BJ (cell line): ENCODE measurements around the gene LAPTM4A. TPM values are rescaled to one million over a fixed set of nuclear protein-coding genes. Genes with fewer than 3 reads are reported as not detected.

Experiments used
- CTCF ChIA-PET: fragments of 350-600 bp; formaldehyde crosslinking; extraction: SDS; loops from one replicate; lab custom pipeline; 2021; ENCODE audit warnings: antibody characterized with exemption, inconsistent platforms; lab: Yijun Ruan, JAX
- POLR2A ChIA-PET: fragments of 300-600 bp; sonication (Branson Sonifier 250); formaldehyde crosslinking; extraction: SDS; loops from one replicate; lab custom pipeline; 2021; ENCODE audit warnings: antibody characterized with exemption; lab: Charles Lee
- DNase-seq: peaks from one replicate; pipeline ENCODE4 v3.0.0-alpha.2; 2011; ENCODE audit warnings: low read depth
- H3K27me3 ChIP-seq: 2 replicates; pipeline ENCODE4 v1.6.0; 2011; ENCODE audit warnings: low read length; ENCODE audit not compliant: control insufficient read depth, insufficient read depth
- H3K36me3 ChIP-seq: 2 replicates; pipeline ENCODE4 v1.5.1; 2011; ENCODE audit warnings: low read length; ENCODE audit not compliant: control insufficient read depth, insufficient read depth
- H3K4me3 ChIP-seq: 2 replicates; pipeline ENCODE4 v1.5.1; 2011; ENCODE audit warnings: low read depth, mild to moderate bottlenecking, control low read depth, low read length
- polyA plus RNA-seq: library from polyadenylated mRNA; depleted of rRNA; stranded (reverse); fragments of >200 nt; gene quantifications from 2 replicates; pipeline ENCODE4 v1.2.3, GENCODE V29; 2011; rRNA removed
- TF ChIP-seq, protein P1 (sequence below): IDR thresholded peaks from 2 replicates; pipeline ENCODE4 v1.5.1; 2011; ENCODE audit warnings: low read depth, mild to moderate bottlenecking, control low read depth, inconsistent platforms, low read length, moderate library complexity; ENCODE audit not compliant: insufficient read depth

LAPTM4A gene
- polyA plus RNA-seq, 1 experiment = 379 TPM

DNA sequence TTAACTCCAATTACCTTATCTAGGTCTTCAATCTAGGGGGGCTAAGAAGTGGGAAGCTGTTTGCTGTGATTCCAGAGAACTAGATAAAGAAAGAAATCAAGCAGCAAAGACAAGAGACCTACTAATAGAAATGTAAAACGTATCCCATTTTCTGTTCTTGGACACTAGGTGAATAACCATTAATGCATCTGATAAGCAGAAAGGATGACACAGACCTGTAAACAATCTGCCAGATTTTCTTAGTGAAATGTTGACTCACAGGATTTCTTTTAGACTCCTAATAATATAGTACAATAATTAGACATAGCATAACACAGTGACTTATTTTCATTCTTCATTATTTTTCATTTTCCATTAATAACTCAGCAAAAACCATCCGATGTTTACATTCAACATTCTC, 62.8 kb downstream of the LAPTM4A start:
- ChIA-PET CTCF (interaction anchor here (0.6 to 1.0 kb wide), 2 partner anchors 16 to 39 kb away, joined by 3 read pairs; no protein-coding TSS in a partner anchor), POLR2A (no interaction called here)
- Histone ChIP-seq H3K4me3 (peak overlapping the region; percentile 90; the same call in 1 of the 2 replicates), H3K27me3 (no peaks in the 10 kb centered on the region; the same call in none of the 2 replicates), H3K36me3 (no peaks in the 10 kb centered on the region)
- DNase-seq = no peak
- TF ChIP-seq, protein P1, sequence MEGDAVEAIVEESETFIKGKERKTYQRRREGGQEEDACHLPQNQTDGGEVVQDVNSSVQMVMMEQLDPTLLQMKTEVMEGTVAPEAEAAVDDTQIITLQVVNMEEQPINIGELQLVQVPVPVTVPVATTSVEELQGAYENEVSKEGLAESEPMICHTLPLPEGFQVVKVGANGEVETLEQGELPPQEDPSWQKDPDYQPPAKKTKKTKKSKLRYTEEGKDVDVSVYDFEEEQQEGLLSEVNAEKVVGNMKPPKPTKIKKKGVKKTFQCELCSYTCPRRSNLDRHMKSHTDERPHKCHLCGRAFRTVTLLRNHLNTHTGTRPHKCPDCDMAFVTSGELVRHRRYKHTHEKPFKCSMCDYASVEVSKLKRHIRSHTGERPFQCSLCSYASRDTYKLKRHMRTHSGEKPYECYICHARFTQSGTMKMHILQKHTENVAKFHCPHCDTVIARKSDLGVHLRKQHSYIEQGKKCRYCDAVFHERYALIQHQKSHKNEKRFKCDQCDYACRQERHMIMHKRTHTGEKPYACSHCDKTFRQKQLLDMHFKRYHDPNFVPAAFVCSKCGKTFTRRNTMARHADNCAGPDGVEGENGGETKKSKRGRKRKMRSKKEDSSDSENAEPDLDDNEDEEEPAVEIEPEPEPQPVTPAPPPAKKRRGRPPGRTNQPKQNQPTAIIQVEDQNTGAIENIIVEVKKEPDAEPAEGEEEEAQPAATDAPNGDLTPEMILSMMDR = no peak

DNA sequence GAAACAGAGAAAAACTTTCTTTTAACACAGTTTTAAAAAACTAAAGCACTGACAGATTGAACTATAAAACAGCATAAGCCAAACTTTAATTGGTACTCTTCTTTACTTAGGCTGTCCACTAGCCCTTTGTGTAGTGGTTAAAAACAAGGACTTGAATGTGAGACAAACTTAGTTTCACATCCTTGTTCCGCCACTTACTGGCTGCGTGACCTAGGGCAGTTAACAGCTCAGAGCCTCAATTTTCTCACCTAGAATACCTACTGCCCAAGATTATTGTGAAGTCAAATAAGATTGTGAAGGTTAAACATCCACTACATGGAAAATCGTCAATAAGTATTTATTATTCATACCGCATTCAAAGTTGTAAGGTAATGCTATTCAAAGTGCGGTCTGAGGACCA, 63.5 kb downstream of the LAPTM4A start:
- ChIA-PET POLR2A (no interaction called here), CTCF (interaction anchor here (1.0 kb wide), 1 partner anchor 15 kb away, joined by 3 read pairs; no protein-coding TSS in a partner anchor)
- no peaks in the 10 kb centered on the region for H3K36me3 ChIP-seq
- no peak for DNase-seq
- H3K27me3 ChIP-seq = no peaks in the 10 kb centered on the region
- no peak overlapping the region for H3K4me3 ChIP-seq
- TF ChIP-seq, protein P1 = no peak

Other genes with a start within 250 kb of the LAPTM4A start
- 3.6 and 3.9 TPM in 2 replicates for gene TTC32, start 149.6 kb downstream of the LAPTM4A start, polyA plus RNA-seq
- gene WDR35, start 61.5 kb downstream of the LAPTM4A start, polyA plus RNA-seq = 2.5 and 5.1 TPM in 2 replicates
- 0.92 and 0.97 TPM in 2 replicates for gene MATN3, start 39.0 kb downstream of the LAPTM4A start, polyA plus RNA-seq
- gene SDC1, start 173.5 kb upstream of the LAPTM4A start, polyA plus RNA-seq = 32.0 and 42.0 TPM in 2 replicates